H9 (cell line): Measurements from ENCODE around the gene ZNF655. TPM values are rescaled to one million over a fixed set of nuclear protein-coding genes. Genes with fewer than 3 reads are reported as not detected.

Experiments used
- DNase-seq: peaks from one replicate; pipeline ENCODE4 v3.0.0-alpha.2; 2017
- H2AFZ ChIP-seq: one replicate; pipeline ENCODE4 v1.6.1; 2013; ENCODE audit warnings: mild to moderate bottlenecking, low read length, control low read depth, moderate library complexity
- H2AK5ac ChIP-seq: 2 replicates; pipeline ENCODE4 v1.6.1; 2013; ENCODE audit warnings: low read length, control low read depth, mixed read lengths; ENCODE audit not compliant: insufficient read length
- H2BK120ac ChIP-seq: one replicate; pipeline ENCODE4 v1.6.1; 2013; ENCODE audit warnings: low read depth, mild to moderate bottlenecking, low read length, control low read depth, inconsistent platforms; ENCODE audit not compliant: poor library complexity, severe bottlenecking
- H2BK12ac ChIP-seq: 2 replicates; pipeline ENCODE4 v1.6.1; 2013; ENCODE audit warnings: low read length, control low read depth, mixed read lengths, low read depth; ENCODE audit not compliant: insufficient read length
- H2BK15ac ChIP-seq: 2 replicates; pipeline ENCODE4 v1.6.1; 2013; ENCODE audit warnings: low read depth, low read length, control low read depth
- H2BK20ac ChIP-seq: one replicate; pipeline ENCODE4 v1.6.1; 2013; ENCODE audit warnings: low read depth, mild to moderate bottlenecking, low read length, control low read depth, inconsistent platforms; ENCODE audit not compliant: poor library complexity, severe bottlenecking
- H2BK5ac ChIP-seq: 2 replicates; pipeline ENCODE4 v1.6.1; 2013; ENCODE audit warnings: low read length, control low read depth, mixed read lengths; ENCODE audit not compliant: insufficient read length
- H3K14ac ChIP-seq: 2 replicates; pipeline ENCODE4 v1.6.1; 2013; ENCODE audit warnings: low read length, control low read depth; ENCODE audit not compliant: insufficient read depth
- H3K18ac ChIP-seq: 2 replicates; pipeline ENCODE4 v1.6.1; 2013; ENCODE audit warnings: low read depth, mild to moderate bottlenecking, mixed read lengths, low read length, control low read depth; ENCODE audit not compliant: insufficient read length
- H3K23ac ChIP-seq: 2 replicates; pipeline ENCODE4 v1.6.1; 2013; ENCODE audit warnings: low read length, control low read depth, mixed read lengths, low read depth; ENCODE audit not compliant: insufficient read length
- H3K23me2 ChIP-seq: 2 replicates; pipeline ENCODE4 v1.6.1; 2013; ENCODE audit warnings: low read depth, mild to moderate bottlenecking, mixed read lengths, low read length, control low read depth; ENCODE audit not compliant: insufficient read length, poor library complexity, severe bottlenecking
- H3K27ac ChIP-seq: 2 replicates; pipeline ENCODE4 v1.5.1; 2013; ENCODE audit warnings: low read length, control low read depth, mixed read lengths, low read depth; ENCODE audit not compliant: insufficient read length
- H3K27me3 ChIP-seq: 2 replicates; pipeline ENCODE4 v1.6.1; 2013; ENCODE audit warnings: low read length, control low read depth, inconsistent platforms; ENCODE audit not compliant: insufficient read depth
- H3K4ac ChIP-seq: 2 replicates; pipeline ENCODE4 v1.6.1; 2013; ENCODE audit warnings: low read depth, mild to moderate bottlenecking, control low read depth, inconsistent platforms, low read length, moderate library complexity
- H3K4me1 ChIP-seq: 2 replicates; pipeline ENCODE4 v1.6.1; 2013; ENCODE audit warnings: low read length, control low read depth, inconsistent platforms; ENCODE audit not compliant: insufficient read depth
- H3K4me2 ChIP-seq: 2 replicates; pipeline ENCODE4 v1.6.1; 2013; ENCODE audit warnings: low read length, control low read depth, mixed read lengths; ENCODE audit not compliant: insufficient read length, insufficient read depth
- H3K56ac ChIP-seq: 2 replicates; pipeline ENCODE4 v1.6.1; 2013; ENCODE audit warnings: low read depth, mild to moderate bottlenecking, mixed read lengths, low read length, control low read depth; ENCODE audit not compliant: insufficient read length
- H3K79me1 ChIP-seq: 2 replicates; pipeline ENCODE4 v1.6.1; 2013; ENCODE audit warnings: low read depth, mild to moderate bottlenecking, moderate library complexity, low read length, control low read depth, inconsistent platforms; ENCODE audit not compliant: insufficient read depth, poor library complexity, severe bottlenecking
- H3K79me2 ChIP-seq: 2 replicates; pipeline ENCODE4 v1.6.1; 2013; ENCODE audit warnings: low read length, control low read depth, inconsistent platforms; ENCODE audit not compliant: insufficient read depth
- H3K9ac ChIP-seq: 2 replicates; pipeline ENCODE4 v1.6.1; 2013; ENCODE audit warnings: low read length, control low read depth, mixed read lengths; ENCODE audit not compliant: insufficient read length; ENCODE audit errors: extremely low read depth
- H3K9me3 ChIP-seq: one replicate; pipeline ENCODE4 v1.6.1; 2013; ENCODE audit warnings: low read depth, low read length, inconsistent platforms; ENCODE audit not compliant: control insufficient read depth
- H3T11ph ChIP-seq: one replicate; pipeline ENCODE4 v1.6.1; 2013; ENCODE audit warnings: mild to moderate bottlenecking, low read length, control low read depth, inconsistent platforms
- H4K20me1 ChIP-seq: one replicate; pipeline ENCODE4 v1.6.1; 2013; ENCODE audit not compliant: control insufficient read depth, insufficient read length, insufficient read depth
- H4K5ac ChIP-seq: 2 replicates; pipeline ENCODE4 v1.6.1; 2013; ENCODE audit warnings: low read depth, mild to moderate bottlenecking, mixed read lengths, low read length, control low read depth; ENCODE audit not compliant: insufficient read length
- H4K8ac ChIP-seq: replicated peaks from 2 replicates; pipeline ENCODE4 v1.6.1; 2013; ENCODE audit warnings: low read length, control low read depth, mixed read lengths, low read depth; ENCODE audit not compliant: insufficient read length
- H4K91ac ChIP-seq: 2 replicates; pipeline ENCODE4 v1.6.1; 2013; ENCODE audit warnings: low read depth, mild to moderate bottlenecking, moderate library complexity, mixed read lengths, low read length, control low read depth; ENCODE audit not compliant: insufficient read length
- H3K27ac Mint-ChIP-seq, 3 experiments: 2 replicates in 2 of 3; 3 replicates in 1 of 3; pipeline ENCODE4 v1.8.0; 2020 to 2021; ENCODE audit warnings: mixed read lengths in 3 of 3, mild to moderate bottlenecking in 1 of 3, moderate library complexity in 1 of 3
- H3K27me3 Mint-ChIP-seq: 2 replicates; pipeline ENCODE4 v1.8.0; 2021; ENCODE audit warnings: low read depth, mild to moderate bottlenecking, moderate library complexity, mixed read lengths
- H3K36me3 Mint-ChIP-seq, 3 experiments: 2 replicates in 2 of 3; 3 replicates in 1 of 3; pipeline ENCODE4 v1.8.0; 2020 to 2021; ENCODE audit warnings: low read depth in 3 of 3, mixed read lengths in 3 of 3; ENCODE audit not compliant: insufficient read depth in 1 of 3
- H3K4me1 Mint-ChIP-seq, 2 experiments: 2 replicates each; pipeline ENCODE4 v1.8.0; 2020; ENCODE audit warnings: mixed read lengths in 2 of 2
- H3K4me3 Mint-ChIP-seq, 2 experiments: 2 replicates in 1 of 2; 3 replicates in 1 of 2; pipeline ENCODE4 v1.8.0; 2020 to 2021; ENCODE audit warnings: mild to moderate bottlenecking in 2 of 2, mixed read lengths in 2 of 2, moderate library complexity in 1 of 2
- H3K9me3 Mint-ChIP-seq, 2 experiments: 2 replicates in 1 of 2; 3 replicates in 1 of 2; pipeline ENCODE4 v1.8.0; 2020; ENCODE audit warnings: mild to moderate bottlenecking in 2 of 2, mixed read lengths in 2 of 2, moderate library complexity in 1 of 2
- CTCF ChIP-seq: fragments of 200-600 bp; sonication (generic); conservative IDR thresholded peaks from 3 replicates; pipeline ENCODE4 v1.8.0; 2021; ENCODE audit warnings: antibody characterized with exemption, mild to moderate bottlenecking
- WGBS: extraction: QIAGEN DNeasy Blood & Tissue Kit; methylation state at CpG from one replicate; pipeline ENCODE4 v1.1.7; 2013; ENCODE audit warnings: missing lambda C conversion rate, low lambda C conversion rate, mixed read lengths; ENCODE audit not compliant: insufficient read length; ENCODE audit errors: extremely low coverage; 5-methylcytosine and 5-hydroxymethylcytosine counted together
- total RNA-seq: library from RNA; stranded (reverse); gene quantifications from 2 replicates; pipeline ENCODE4 v1.2.1, GENCODE V29; 2021

The ZNF655 gene
- total RNA-seq, 1 experiment from 2014 or later: 49.2 TPM

- no peak overlapping the region for H2BK5ac ChIP-seq
- no peak for DNase-seq
- TF ChIP-seq CTCF: no peak
- H3K9me3 ChIP-seq: no peaks in the 10 kb centered on the region
- no peak overlapping the region for H2BK20ac ChIP-seq
- peaks cover 50 to 68% (median 65%) of the 10 kb centered on the region in 3 experiments for H3K36me3 Mint-ChIP-seq
- H3K56ac ChIP-seq: no peak overlapping the region
- no peaks in the 10 kb centered on the region for H3K9me3 Mint-ChIP-seq
- H3K4me2 ChIP-seq: no peak overlapping the region
- no peak overlapping the region for H3K4me3 Mint-ChIP-seq
- H3K27ac ChIP-seq: no peak overlapping the region
- no peak overlapping the region for H3K18ac ChIP-seq
- no peak overlapping the region for H2BK12ac ChIP-seq
- H3K27ac Mint-ChIP-seq: no peak overlapping the region
- no CpG with 5 or more reads among the region's 18 CpGs for WGBS
- H3K79me2 ChIP-seq: no peaks in the 10 kb centered on the region
- H4K20me1 ChIP-seq: no peaks in the 10 kb centered on the region
- H3K4ac ChIP-seq: no peak overlapping the region
- no peak overlapping the region for H2BK15ac ChIP-seq
- H3K23ac ChIP-seq: no peak overlapping the region
- H2BK120ac ChIP-seq: no peak overlapping the region
- no peaks in the 10 kb centered on the region for H3K4me1 ChIP-seq
- H3K14ac ChIP-seq: no peak overlapping the region
- 0 out of 2 replicates have a peak, but pooled peaks cover 1% of the 10 kb centered on the region for H3K27me3 Mint-ChIP-seq
- H3T11ph ChIP-seq: no peak overlapping the region
- no peak overlapping the region for H2AK5ac ChIP-seq
- H3K9ac ChIP-seq: no peak overlapping the region
- no peak overlapping the region for H4K8ac ChIP-seq
- peaks cover 4% of the 10 kb centered on the region for H3K79me1 ChIP-seq
- H4K91ac ChIP-seq: no peak overlapping the region
- peaks cover 7% of the 10 kb centered on the region for H3K23me2 ChIP-seq
- peaks cover 11 to 18% of the 10 kb centered on the region in 2 experiments for H3K4me1 Mint-ChIP-seq
- H4K5ac ChIP-seq: no peak overlapping the region
- no peak overlapping the region for H2AFZ ChIP-seq
- H3K27me3 ChIP-seq: no peaks in the 10 kb centered on the region
Measured at GRCh38 chr7:99619571-99620130, 61.2 kb downstream of the ZNF655 start.
